ENCODE data around the gene USP47. TPM values are rescaled to one million over a fixed set of nuclear protein-coding genes. Genes with fewer than 3 reads are reported as not detected.

Gene USP47
- total RNA-seq, 1 donor from 2014 or later, result 54.0 TPM

GRCh38 chr11:11839718-11840117 lies 2.1 kb upstream of the USP47 start:
- Histone ChIP-seq H3K27me3 (ENCODE audit: control insufficient read depth, insufficient read depth, low read length) (no peaks in the 10 kb centered on the region), H3K36me3 (ENCODE audit: control insufficient read depth, insufficient read depth, low read length) (no peaks in the 10 kb centered on the region), H3K4me3 (ENCODE audit: low read depth, low read length) (no peak overlapping the region)
- FAIRE-seq, result no peak
- TF ChIP-seq, protein P1, sequence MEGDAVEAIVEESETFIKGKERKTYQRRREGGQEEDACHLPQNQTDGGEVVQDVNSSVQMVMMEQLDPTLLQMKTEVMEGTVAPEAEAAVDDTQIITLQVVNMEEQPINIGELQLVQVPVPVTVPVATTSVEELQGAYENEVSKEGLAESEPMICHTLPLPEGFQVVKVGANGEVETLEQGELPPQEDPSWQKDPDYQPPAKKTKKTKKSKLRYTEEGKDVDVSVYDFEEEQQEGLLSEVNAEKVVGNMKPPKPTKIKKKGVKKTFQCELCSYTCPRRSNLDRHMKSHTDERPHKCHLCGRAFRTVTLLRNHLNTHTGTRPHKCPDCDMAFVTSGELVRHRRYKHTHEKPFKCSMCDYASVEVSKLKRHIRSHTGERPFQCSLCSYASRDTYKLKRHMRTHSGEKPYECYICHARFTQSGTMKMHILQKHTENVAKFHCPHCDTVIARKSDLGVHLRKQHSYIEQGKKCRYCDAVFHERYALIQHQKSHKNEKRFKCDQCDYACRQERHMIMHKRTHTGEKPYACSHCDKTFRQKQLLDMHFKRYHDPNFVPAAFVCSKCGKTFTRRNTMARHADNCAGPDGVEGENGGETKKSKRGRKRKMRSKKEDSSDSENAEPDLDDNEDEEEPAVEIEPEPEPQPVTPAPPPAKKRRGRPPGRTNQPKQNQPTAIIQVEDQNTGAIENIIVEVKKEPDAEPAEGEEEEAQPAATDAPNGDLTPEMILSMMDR (IDR thresholded peaks at IDR 0.05; ENCODE audit: insufficient read depth, low read length, severe bottlenecking), result no peak
- no peak for DNase-seq (ENCODE audit: low read depth)

GRCh38 chr11:11841116-11841722 lies 553 bp upstream of the USP47 start:
- DNase-seq (ENCODE audit: low read depth), result no peak
- Histone ChIP-seq H3K4me3 (ENCODE audit: low read depth, low read length) (peak overlapping the region; percentile 66), H3K27me3 (ENCODE audit: control insufficient read depth, insufficient read depth, low read length) (no peaks in the 10 kb centered on the region), H3K36me3 (ENCODE audit: control insufficient read depth, insufficient read depth, low read length) (no peaks in the 10 kb centered on the region)
- FAIRE-seq, result no peak
- TF ChIP-seq, protein P1 (IDR thresholded peaks at IDR 0.05; ENCODE audit: insufficient read depth, low read length, severe bottlenecking), result no peak

GRCh38 chr11:11842421-11843008 lies 743 bp downstream of the USP47 start:
- peak overlapping the region; percentile 66 for H3K4me3 ChIP-seq (ENCODE audit: low read depth, low read length)
- TF ChIP-seq, protein P1 (IDR thresholded peaks at IDR 0.05; ENCODE audit: insufficient read depth, low read length, severe bottlenecking), result no peak
- DNase-seq (ENCODE audit: low read depth) (peak; percentile 81), FAIRE-seq (peak; percentile 83)
- no peaks in the 10 kb centered on the region for H3K27me3 ChIP-seq (ENCODE audit: control insufficient read depth, insufficient read depth, low read length)
- H3K36me3 ChIP-seq (ENCODE audit: control insufficient read depth, insufficient read depth, low read length), result no peaks in the 10 kb centered on the region

DNA sequence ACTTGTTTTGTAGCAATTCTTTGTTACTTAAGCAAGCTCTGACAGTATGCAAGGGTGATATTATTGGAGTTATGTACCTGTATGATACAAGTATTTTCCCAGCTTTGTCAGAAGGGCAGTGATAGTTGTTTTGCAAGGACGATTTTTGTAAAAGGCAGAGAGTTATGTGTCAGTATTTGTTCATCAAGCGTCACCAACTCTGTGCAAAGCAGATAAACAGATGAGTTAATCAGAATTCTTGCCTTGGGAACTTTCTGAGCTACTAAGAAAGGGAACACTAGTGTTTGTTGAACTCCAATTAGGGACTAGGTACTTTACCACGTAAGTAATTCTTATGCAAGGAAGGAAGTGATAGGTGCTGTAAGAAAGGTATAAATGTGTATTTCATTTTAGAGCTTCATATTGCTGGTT lies 1.4 kb downstream of the USP47 start:
- DNase-seq (ENCODE audit: low read depth), result peak; percentile 97
- no peak for FAIRE-seq
- no peaks in the 10 kb centered on the region for H3K36me3 ChIP-seq (ENCODE audit: control insufficient read depth, insufficient read depth, low read length)
- TF ChIP-seq, protein P1 (IDR thresholded peaks at IDR 0.05; ENCODE audit: insufficient read depth, low read length, severe bottlenecking), result no peak
- no peaks in the 10 kb centered on the region for H3K27me3 ChIP-seq (ENCODE audit: control insufficient read depth, insufficient read depth, low read length)
- peak overlapping the region; percentile 66 for H3K4me3 ChIP-seq (ENCODE audit: low read depth, low read length)

- Histone ChIP-seq H3K4me3 (ENCODE audit: low read depth, low read length) (peak overlapping the region; percentile 66), H3K27me3 (ENCODE audit: control insufficient read depth, insufficient read depth, low read length) (no peaks in the 10 kb centered on the region), H3K36me3 (ENCODE audit: control insufficient read depth, insufficient read depth, low read length) (no peaks in the 10 kb centered on the region)
- TF ChIP-seq, protein P1 (IDR thresholded peaks at IDR 0.05; ENCODE audit: insufficient read depth, low read length, severe bottlenecking), result no peak
- no peak for FAIRE-seq
- no peak for DNase-seq (ENCODE audit: low read depth)
Observed at GRCh38 chr11:11843642-11844041, 1.9 kb downstream of the USP47 start.

Measured in bronchial epithelial cell (primary cell).